Natural killer cell (primary cell): ENCODE measurements around the gene IL1RAP. TPM values are rescaled to one million over a fixed set of nuclear protein-coding genes. Genes with fewer than 3 reads are reported as not detected.

Source experiments
- ATAC-seq, 3 donors: fragments of 150-1000 bp in 2 of 3; fragments of 200-7000 bp in 1 of 3; cut with Tn5 transposase; 1 replicate in 1 of 3; 2 replicates in 2 of 3; pipeline ENCODE4 v1.10.0; 2021; ENCODE audit warnings: mild to moderate bottlenecking in 2 of 3, moderate library complexity in 2 of 3
- DNase-seq, 2 donors: peaks; one replicate each; pipeline versions ENCODE4 v3.0.0 to v3.0.0-alpha.2; 2013 to 2021; ENCODE audit warnings: mixed read lengths in 1 of 2
- H3K27ac ChIP-seq: one replicate; pipeline ENCODE4 v1.5.1; 2013; ENCODE audit warnings: mild to moderate bottlenecking, low read length
- H3K27me3 ChIP-seq: one replicate; pipeline ENCODE4 v1.6.1; 2013; ENCODE audit warnings: low read length; ENCODE audit not compliant: control insufficient read depth, insufficient read depth
- H3K36me3 ChIP-seq: one replicate; pipeline ENCODE4 v1.6.1; 2013; ENCODE audit warnings: low read length; ENCODE audit not compliant: control insufficient read depth, insufficient read depth
- H3K4me1 ChIP-seq: one replicate; pipeline ENCODE4 v1.6.1; 2013; ENCODE audit warnings: low read length; ENCODE audit not compliant: control insufficient read depth, insufficient read depth
- H3K4me3 ChIP-seq: one replicate; pipeline ENCODE4 v1.5.1; 2013; ENCODE audit warnings: low read length
- H3K9me3 ChIP-seq: one replicate; pipeline ENCODE4 v1.6.1; 2013; ENCODE audit warnings: low read length; ENCODE audit not compliant: control insufficient read depth, insufficient read depth
- H3K27ac Mint-ChIP-seq, 2 donors: one replicate each; pipeline ENCODE4 v1.8.0; 2022; ENCODE audit warnings: mild to moderate bottlenecking in 2 of 2, mixed read lengths in 2 of 2, moderate library complexity in 1 of 2
- H3K27me3 Mint-ChIP-seq, 2 donors: one replicate each; pipeline ENCODE4 v1.8.0; 2022; ENCODE audit warnings: low read depth in 2 of 2, mixed read lengths in 2 of 2
- H3K36me3 Mint-ChIP-seq: one replicate; pipeline ENCODE4 v1.8.0; 2022; ENCODE audit warnings: mixed read lengths
- H3K4me1 Mint-ChIP-seq, 2 donors: one replicate each; pipeline ENCODE4 v1.8.0; 2022; ENCODE audit warnings: mixed read lengths in 2 of 2
- H3K4me3 Mint-ChIP-seq: one replicate; pipeline ENCODE4 v1.8.0; 2022; ENCODE audit warnings: mild to moderate bottlenecking, moderate library complexity, mixed read lengths
- H3K9me3 Mint-ChIP-seq, 2 donors: one replicate each; pipeline ENCODE4 v1.8.0; 2022; ENCODE audit warnings: mixed read lengths in 2 of 2
- WGBS: methylation state at CpG from one replicate; pipeline ENCODE4 v1.1.7; 2013; ENCODE audit warnings: missing lambda C conversion rate; ENCODE audit not compliant: insufficient coverage; 5-methylcytosine and 5-hydroxymethylcytosine counted together
- intact Hi-C: fragments of 100-400 bp; cut with micrococcal nuclease; formaldehyde crosslinking; loops from one replicate; pipeline ENCODE4 v1.14.2; 2022
- total RNA-seq, 4 donors: library from RNA; stranded (reverse); fragments of 120-200 nt in 1 of 4; gene quantifications; one replicate each; pipeline versions ENCODE4 v1.2.3 to v1.2.4, GENCODE V29; 2013 to 2022
- TF ChIP-seq, protein P1 (sequence below): fragments of 200-600 bp; IDR thresholded peaks from one replicate; pipeline ENCODE4 v1.8.0; 2022; ENCODE audit warnings: antibody characterized with exemption

IL1RAP gene
- total RNA-seq, 3 donors from 2014 or later (not counting 1 experiment from before 2014, with no cell fraction given) = 11.4 to 19.8 (median 15.1) TPM

DNA sequence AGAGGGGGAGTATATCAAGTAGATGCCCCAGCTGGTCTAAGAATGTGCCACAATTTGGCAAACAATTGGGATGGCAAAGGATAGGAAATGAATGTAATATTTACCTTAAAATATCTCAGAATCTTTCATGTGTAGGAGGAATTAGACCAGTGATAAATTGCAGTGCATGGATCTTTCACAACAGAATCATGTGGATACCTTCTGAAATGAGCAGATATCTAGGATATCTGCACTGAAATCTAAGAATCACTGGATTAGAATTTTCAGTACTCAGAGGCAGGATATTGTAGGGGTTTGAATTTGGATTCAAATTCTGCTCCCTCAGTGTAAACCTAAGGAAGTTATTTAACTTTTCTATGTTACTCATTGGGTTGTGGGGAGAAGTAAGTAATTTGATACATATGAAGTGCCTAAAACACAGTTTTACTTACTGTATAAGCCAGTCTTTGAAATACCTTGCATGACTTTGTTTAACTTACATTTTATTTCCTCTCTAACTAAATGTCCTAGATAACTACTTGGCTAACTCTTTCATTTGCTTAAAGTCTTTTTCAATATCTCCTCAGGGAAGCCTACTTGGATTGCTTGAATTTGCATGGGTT is 8.8 kb downstream of the IL1RAP start:
- H3K36me3 ChIP-seq = peaks cover 3% of the 10 kb centered on the region
- no peak overlapping the region for H3K4me3 ChIP-seq
- no peaks in the 10 kb centered on the region for H3K4me1 ChIP-seq
- H3K27me3 ChIP-seq = no peaks in the 10 kb centered on the region
- no peaks in the 10 kb centered on the region for H3K27me3 Mint-ChIP-seq
- no peak overlapping the region for H3K4me3 Mint-ChIP-seq
- no peaks in the 10 kb centered on the region for H3K9me3 Mint-ChIP-seq
- H3K27ac Mint-ChIP-seq = no peak overlapping the region
- TF ChIP-seq, protein P1, sequence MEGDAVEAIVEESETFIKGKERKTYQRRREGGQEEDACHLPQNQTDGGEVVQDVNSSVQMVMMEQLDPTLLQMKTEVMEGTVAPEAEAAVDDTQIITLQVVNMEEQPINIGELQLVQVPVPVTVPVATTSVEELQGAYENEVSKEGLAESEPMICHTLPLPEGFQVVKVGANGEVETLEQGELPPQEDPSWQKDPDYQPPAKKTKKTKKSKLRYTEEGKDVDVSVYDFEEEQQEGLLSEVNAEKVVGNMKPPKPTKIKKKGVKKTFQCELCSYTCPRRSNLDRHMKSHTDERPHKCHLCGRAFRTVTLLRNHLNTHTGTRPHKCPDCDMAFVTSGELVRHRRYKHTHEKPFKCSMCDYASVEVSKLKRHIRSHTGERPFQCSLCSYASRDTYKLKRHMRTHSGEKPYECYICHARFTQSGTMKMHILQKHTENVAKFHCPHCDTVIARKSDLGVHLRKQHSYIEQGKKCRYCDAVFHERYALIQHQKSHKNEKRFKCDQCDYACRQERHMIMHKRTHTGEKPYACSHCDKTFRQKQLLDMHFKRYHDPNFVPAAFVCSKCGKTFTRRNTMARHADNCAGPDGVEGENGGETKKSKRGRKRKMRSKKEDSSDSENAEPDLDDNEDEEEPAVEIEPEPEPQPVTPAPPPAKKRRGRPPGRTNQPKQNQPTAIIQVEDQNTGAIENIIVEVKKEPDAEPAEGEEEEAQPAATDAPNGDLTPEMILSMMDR = no peak
- intact Hi-C loops = no loop called here
- H3K27ac ChIP-seq = no peak overlapping the region
- ATAC-seq = no peak
- no peaks in the 10 kb centered on the region for H3K36me3 Mint-ChIP-seq
- peaks cover 0 to 4% of the 10 kb centered on the region in 2 donors for H3K4me1 Mint-ChIP-seq
- DNase-seq = no peak
- H3K9me3 ChIP-seq = no peaks in the 10 kb centered on the region

DNA sequence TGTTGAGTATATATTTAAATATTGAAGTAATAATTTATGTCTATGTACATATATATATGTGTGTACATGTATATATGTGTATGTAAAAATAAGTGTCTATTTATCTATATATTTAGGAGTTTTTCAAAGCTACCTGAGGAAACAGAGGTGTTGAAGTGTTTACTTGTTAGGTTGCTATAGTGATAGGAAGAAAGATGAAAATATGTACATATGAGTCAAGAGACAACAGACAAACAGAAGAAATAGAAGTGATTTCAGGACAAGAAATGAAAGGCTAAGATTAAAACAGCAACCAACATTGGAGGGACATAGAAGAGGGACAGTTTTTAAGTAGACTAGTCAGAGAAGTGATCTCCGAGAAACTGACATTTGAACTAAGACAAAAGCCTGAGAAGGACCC is 11.1 kb downstream of the IL1RAP start:
- ATAC-seq = no peak

DNA sequence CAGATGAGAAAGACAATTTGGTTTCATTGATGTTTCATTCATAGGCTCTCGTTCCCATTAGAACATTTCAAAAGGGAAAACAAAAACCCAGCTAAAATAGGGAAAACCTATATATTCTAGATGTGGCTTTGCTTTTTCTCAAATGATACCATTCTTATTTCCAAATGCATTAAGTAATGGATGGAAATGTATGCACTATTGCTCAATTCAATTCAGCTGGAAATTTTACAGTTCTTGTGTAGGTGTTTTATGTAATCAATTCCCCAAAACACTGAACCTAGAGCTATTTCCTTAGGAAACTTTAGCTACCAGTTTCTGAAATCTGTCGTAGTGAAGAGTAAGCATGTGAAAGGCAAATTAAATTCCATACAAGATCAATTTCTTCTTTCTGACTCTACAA is 11.7 kb downstream of the IL1RAP start:
- H3K27me3 ChIP-seq = no peaks in the 10 kb centered on the region
- H3K36me3 ChIP-seq = peaks cover 3% of the 10 kb centered on the region
- no peak for DNase-seq
- H3K4me1 Mint-ChIP-seq = peaks cover 0 to 10% of the 10 kb centered on the region in 2 donors
- no peaks in the 10 kb centered on the region for H3K36me3 Mint-ChIP-seq
- no peaks in the 10 kb centered on the region for H3K9me3 ChIP-seq
- H3K27ac ChIP-seq = no peak overlapping the region
- H3K9me3 Mint-ChIP-seq = no peaks in the 10 kb centered on the region
- no peak overlapping the region for H3K4me3 Mint-ChIP-seq
- WGBS = 100% methylated on average over 1 of the region's 2 CpGs
- H3K4me3 ChIP-seq = no peak overlapping the region
- no peaks in the 10 kb centered on the region for H3K4me1 ChIP-seq
- intact Hi-C loops = no loop called here
- no peaks in the 10 kb centered on the region for H3K27me3 Mint-ChIP-seq
- no peak overlapping the region for H3K27ac Mint-ChIP-seq
- no peak for ATAC-seq
- TF ChIP-seq, protein P1 = no peak

More for the DNA sequence above, 11.1 kb downstream of the IL1RAP start:
- Histone ChIP-seq H3K9me3 (no peaks in the 10 kb centered on the region), H3K27ac (no peak overlapping the region), H3K36me3 (peaks cover 3% of the 10 kb centered on the region), H3K4me3 (no peak overlapping the region), H3K27me3 (no peaks in the 10 kb centered on the region), H3K4me1 (no peaks in the 10 kb centered on the region)
- Mint-ChIP-seq H3K4me1 (peaks cover 0 to 10% of the 10 kb centered on the region in 2 donors), H3K9me3 (no peaks in the 10 kb centered on the region), H3K36me3 (no peaks in the 10 kb centered on the region), H3K27ac (no peak overlapping the region), H3K27me3 (no peaks in the 10 kb centered on the region), H3K4me3 (no peak overlapping the region)
- DNase-seq = no peak
- TF ChIP-seq, protein P1 = no peak
- WGBS = 100% methylated on average over 1 of the region's 1 CpG
- intact Hi-C loops = no loop called here
